HUDEP-2 (cell line): ENCODE measurements around the gene ATP9B.

ENCODE experiments used
- DNase-seq, 76 experiments: peaks; one replicate each; lab custom pipeline; 2025; ENCODE audit not compliant: unreplicated experiment in 76 of 76; lab: John Stamatoyannopoulos, UW

Gene ATP9B

DNA sequence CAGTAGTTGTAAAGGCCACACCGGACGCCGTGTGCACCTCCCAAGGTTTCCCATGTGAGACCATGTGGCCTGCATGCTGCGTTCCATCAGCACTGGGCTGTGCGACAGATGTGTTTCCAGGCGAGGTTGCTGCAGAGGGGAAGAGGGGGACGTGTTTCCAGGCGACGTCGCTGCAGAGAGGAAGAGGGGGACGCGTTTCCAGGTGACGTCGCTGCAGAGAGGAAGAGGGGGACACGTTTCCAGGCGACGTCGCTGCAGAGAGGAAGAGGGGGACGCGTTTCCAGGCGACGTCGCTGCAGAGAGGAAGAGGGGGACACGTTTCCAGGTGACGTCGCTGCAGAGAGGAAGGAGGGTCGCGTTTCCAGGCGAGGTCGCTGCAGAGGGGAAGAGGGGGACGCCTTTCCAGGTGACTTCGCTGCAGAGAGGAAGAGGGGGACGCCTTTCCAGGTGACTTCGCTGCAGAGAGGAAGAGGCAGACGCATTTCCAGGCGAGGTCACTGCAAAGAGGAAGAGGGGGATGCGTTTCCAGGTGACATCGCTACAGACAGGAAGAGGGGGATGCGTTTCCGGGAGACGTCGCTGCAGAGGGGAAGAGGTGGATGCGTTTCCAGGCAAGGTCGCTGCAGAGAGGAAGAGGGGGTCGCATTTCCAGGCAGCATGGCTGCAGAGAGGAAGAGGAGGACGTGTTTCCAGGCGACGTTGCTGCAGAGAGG lies 351.0 kb downstream of the ATP9B start:
- no peak for DNase-seq

DNA sequence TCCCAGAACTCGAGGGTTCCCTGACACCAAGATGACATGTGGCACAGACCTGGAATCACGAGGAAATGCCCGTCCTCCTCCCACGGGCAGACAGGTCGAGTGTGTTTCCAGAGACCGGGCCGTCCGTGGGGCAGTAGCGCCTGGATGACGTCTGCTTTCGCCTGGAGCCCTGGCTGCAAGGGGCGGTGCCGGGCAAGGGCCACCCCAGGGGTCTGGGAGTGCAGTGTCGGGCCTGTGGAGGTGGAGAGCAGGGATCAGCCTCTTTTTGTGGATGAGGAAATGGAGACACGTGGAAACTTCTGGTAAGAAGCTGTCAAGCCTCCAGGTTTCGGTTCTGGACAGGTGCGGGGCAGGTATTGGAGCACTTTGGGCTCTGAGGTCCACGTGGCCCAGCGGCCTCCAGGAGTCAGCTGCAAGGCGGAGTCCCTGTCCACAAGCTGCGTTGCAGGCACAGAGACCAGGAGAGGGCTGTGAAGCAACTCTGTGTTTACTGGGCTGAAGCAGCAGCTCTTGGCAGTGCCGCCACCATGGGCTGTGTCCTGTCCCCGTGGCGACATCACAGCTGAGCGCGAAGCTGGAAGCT lies 352.2 kb downstream of the ATP9B start:
- no peak for DNase-seq

GRCh38 chr18:79422022-79422782 lies 353.0 kb downstream of the ATP9B start:
- no peak for DNase-seq

- no peak for DNase-seq
Measured at GRCh38 chr18:79422783-79423165, 353.6 kb downstream of the ATP9B start.

DNA sequence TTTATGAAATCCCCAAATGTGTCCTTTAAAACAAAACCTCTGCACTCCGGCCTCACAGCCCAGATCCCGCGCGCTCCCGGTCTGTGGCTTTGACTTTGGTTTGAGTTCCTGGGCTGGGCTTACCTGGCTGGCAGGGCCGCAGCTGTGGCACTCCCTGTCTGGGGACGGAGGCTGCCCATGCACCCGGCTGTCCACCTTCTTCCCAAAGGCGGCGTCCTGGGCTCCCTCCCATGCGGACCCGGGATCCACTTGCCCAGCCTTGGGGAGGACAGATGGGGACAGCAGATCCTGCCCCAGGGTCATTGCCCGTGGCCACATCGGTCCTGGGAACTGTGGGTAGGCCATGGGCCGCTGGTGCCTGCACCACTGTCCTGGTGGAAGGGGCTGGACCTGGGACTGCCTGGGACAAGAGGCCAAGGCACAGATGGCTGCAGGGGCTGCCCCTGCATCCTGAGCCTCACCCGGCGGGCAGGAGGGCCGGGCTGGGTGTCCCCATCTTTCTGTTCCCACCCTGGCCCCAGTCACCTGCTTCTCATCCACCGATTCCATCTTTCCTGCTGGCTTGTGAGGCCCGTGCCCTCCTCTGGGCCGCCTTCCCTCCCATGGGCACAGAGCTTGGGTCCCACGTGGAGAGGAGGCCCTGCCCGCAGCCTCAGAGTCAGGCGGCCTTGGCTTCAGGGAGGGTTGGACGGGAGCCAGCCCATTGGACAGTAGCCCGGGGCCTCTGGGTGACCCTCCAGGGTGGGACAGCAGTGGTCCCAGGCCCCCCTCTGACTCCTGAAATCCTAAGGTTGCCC lies 354.2 kb downstream of the ATP9B start:
- no peak for DNase-seq

DNA sequence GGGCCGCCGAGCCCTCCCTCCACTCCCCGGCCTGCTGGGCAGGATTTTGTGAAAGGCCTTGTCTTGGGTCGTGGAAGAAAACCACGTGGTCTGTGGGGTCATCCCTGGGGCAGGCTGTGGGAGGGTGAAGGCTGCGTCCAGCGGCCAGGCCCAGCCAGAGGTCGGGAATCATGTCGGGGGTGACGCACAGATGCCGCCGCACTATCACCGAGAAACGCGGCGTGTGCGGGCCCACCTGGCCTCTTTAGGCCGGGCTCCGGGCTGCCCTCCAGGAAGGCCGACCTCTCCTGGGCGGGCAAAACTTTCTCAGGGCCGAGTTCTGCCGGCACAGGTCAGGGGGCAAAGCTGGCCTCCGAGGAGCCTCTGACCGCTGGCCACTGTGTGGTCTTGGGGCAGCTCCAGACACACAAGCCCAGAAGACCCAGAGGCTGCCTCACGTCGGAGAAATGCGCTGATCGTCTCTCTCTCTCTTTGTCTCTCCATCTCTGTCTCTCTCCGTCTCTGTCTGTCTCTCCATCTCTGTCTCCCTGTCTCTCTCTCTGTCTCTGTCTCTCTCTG lies 354.9 kb downstream of the ATP9B start:
- DNase-seq = no peak

DNA sequence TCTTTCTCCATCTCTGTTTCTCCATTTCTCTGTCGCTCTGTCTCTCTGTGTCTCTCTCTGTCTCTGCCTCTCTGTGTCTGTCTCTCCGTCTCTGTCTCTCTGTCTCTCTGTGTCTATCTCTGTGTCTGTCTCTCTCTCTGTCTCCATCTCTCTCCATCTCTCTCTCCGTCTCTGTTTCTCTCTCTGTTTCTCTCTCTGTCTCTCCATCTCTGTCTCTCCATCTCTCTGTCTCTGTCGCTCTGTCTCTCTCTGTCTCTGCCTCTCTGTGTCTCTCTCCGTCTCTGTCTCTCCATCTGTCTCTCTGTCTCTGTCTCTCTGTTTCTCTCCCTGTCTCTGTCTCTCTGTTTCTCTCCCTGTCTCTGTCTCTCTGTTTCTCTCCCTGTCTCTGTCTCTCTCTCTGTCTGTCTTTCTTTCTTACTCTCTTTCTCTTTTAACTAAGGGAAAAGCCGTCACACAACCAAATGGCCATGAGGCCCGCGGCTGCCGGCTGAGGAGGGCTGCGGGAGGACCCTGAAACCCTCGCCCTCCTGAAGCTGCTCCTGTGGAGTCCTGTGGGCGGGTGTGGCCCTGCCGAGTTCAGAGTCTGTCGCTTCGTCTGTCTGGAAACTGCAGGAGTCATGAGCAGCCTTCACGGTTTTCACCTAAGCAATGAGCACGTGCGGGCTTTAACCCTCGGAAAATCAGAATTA lies 355.8 kb downstream of the ATP9B start:
- no peak for DNase-seq

- peak in 1 of 76 experiments; percentile 15 for DNase-seq
Measured at GRCh38 chr18:79425569-79425886, 356.3 kb downstream of the ATP9B start.

- no peak for DNase-seq
Measured at GRCh38 chr18:79426376-79427300, 357.4 kb downstream of the ATP9B start.

GRCh38 chr18:79427368-79428225 lies 358.4 kb downstream of the ATP9B start:
- DNase-seq = no peak
